Measurements from ENCODE around the gene RNF130.
"Not testable (repeated sequence)": the region's sequence is repeated elsewhere in the genome, so short reads cannot be mapped to it uniquely, and the experiment has no call there.

RNF130 gene

DNA sequence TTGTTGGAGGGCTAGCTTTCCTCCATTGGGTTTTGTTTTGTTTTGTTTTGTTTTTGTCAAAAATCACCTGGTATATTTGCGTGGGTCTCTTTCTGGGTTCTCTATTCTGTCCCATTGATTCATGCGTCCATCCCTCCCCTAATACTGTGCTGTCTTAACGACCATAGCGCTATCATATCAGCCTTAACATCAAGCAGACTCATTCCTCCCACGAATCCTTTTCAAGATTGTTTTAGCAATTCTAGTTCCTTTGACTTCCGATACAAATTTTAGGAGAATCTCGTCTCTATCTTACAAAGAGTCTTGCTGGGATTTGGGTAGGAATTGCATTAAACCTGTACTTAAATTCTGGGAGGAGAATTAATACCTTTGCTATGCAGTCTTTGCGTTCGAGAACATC is 31.1 kb upstream of the RNF130 start:
- DNase-seq (ENCODE audit: low spot score) = no peak

- no peak for DNase-seq (ENCODE audit: low spot score)
These were observed 30.0 kb upstream of the RNF130 start for GRCh38 chr5:180101451-180102105.

DNA sequence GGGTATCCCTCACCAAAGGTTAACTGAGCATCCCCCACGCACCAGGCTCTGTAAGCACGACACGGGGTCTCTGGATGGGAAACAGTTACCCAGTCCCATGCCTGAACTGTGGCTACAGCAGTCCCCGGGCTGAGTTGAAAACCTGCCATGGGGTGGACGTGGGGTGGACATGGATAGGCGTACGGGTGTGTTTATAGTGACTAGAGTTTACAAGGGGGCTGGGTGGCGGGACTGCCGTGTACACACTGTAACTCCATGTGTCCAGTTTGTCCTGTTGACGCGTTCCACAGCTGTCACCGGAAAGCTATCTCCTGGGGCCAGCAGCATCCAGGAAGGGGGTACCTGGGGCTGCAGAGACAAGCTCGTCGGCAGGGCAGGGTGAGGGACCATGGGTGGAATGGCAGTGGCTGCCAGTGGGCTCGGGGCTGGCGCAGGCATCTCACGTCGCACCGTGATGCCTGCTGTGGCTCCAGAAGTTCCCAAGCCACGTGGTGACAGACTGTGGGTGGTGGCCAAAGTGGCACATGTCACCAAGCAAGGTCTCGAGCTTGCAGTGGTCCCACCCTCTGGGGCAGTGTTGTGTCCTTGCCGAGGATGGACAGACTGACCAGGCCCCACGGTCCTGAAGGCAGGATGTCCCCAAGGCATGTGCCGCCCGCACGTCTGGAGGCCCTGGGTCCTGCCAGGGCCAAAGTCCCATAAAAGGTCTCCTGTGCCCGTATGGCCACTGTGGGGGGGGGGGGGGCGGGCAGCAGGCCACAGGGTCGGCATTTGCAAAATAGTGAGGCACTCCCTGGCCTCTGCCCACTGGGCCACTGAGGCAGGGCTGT is 29.3 kb upstream of the RNF130 start:
- no peak for DNase-seq (ENCODE audit: low spot score)

DNA sequence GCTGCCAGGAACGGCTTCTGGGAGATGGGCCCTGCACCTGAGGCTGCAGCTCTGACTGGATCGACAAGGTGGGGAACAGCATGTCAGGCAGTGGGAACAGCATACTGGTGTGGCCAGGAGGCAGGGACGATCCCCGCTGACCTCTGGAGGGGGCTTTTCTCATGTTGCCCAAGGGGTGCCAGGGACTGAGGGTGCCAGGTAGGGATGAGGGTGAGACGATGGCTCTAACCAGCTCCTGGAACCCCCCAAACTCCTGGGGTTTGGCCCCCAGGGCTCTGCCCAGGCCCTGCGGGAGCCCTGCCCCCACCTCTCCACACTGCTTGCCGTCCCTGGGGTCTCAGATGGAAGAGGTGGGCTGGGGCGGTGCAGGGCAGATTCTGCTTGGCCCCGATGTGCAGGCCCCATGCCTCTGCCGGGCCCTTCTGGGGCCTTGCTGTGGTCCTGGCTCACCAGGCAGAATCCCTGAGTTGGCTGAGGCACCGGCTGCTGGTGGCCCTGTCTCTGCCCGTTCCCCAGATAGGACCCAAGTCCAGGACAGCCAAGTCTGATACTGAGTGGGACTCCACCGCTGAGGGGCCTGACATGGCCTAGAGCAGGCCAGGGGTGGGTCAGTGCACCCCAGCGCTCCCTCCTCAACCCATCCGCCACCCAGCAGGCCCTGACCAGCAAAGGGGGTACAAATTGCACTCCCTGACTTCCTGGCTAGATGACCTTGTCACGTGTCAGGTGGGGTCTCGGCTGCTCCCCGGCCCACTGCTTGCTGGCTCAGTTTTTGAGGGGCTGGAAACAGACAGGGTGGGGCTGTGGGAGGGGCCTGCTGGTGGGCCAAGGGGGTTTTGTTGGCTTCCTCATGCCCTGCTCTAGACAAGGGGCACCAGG is 28.4 kb upstream of the RNF130 start:
- DNase-seq (ENCODE audit: low spot score) = no peak

GRCh38 chr5:180098991-180099732 is 27.6 kb upstream of the RNF130 start:
- DNase-seq (ENCODE audit: low spot score) = no peak

- no peak for DNase-seq (ENCODE audit: low spot score)
These were observed 27.0 kb upstream of the RNF130 start for GRCh38 chr5:180098526-180098925.

DNA sequence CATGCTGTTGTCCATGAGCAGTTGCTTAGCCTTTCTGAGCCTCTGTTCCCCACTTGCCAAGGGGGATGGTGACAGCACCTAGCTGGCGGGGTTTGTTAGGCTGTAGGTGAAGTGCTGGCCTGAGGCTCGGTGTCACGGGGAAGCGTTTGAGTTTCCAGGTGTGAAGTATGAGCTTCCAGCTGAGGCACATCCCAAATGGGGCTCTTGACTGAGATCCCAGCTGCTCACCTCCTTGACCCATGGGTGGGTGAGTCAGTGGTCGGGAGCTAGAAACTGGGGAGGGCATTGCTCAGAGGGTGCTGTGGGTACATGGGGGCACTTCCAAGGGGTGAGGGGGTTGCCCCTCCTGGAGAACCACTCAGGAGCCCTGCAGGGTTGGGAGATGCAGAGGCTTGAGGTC is 26.4 kb upstream of the RNF130 start:
- DNase-seq (ENCODE audit: low spot score) = no peak

DNA sequence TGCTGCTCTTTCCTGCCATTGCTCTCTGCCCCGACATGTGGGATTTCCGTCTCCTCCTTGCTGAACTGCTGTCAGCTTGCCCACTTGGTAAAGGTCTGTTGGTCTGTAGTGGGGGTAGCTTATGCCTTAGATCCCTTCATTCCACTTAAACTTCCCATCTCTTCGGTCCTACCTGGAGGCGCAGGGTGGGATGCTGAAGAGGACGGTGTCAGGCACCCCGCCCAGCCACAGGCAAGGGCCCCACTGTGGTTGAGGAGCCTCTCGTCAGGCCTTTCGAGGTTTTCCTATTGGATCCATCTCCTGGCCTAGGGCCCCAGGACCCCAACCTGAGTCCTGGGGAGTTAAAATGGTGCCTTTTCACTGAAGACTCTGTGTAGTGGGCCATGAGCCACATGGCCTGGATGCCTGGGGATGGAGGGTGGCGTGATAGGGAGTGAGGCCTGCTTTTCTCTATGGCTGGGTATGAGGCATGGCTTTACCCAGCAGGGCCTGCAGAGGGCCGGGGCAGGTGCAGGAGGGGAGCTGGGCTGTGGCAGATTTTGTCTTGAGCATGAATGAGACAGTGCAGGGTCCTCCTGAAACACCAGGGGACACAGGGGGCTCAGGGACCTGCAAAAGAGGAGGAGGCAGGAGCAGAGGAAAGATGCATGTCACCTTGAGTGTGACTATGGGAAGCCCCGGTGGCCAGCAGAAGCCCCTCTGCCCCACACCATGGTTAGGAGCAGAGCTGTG is 25.8 kb upstream of the RNF130 start:
- DNase-seq (ENCODE audit: low spot score) = no peak

DNA sequence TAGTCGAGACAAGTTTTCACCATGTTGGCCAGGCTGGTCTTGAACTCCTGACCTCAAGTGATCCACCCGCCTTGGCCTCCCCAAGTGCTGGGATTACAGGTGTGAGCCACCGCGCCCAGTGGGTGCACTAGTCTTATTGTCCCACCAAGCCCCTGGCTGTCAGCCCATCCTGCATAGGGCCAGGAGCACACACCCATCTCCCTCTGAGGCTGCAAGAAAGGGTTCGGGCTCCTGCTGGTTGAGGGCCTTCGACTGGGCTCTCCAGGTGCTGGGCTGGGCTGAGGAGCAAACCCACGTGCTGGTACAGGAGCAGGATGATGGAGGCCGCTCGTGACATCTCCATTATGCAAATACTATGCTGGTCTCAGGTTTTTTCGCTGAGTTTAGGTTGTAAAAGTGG is 25.1 kb upstream of the RNF130 start:
- no peak for DNase-seq (ENCODE audit: low spot score)

DNA sequence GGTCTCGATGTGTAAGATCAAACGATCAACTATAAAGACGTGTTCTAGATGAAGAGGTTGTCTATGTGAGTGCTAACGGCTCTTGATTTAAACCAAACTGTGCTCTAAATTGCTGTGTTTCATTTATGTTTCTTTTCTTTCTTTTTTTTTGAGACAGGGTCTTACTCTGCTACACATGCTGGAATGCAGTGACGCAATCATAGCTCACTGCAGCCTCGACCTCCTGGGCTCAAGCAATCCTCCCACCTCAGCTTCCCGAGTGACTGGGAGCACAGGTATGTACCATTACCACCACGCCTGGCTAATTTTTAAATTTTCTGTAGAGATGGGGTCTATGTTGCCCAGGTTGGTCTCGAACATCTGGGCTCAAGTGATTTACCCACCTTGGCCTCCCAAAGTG is 24.0 kb upstream of the RNF130 start:
- DNase-seq (ENCODE audit: low spot score) = no peak

GRCh38 chr5:180093651-180094382 is 22.3 kb upstream of the RNF130 start:
- no peak for DNase-seq (ENCODE audit: low spot score)

DNA sequence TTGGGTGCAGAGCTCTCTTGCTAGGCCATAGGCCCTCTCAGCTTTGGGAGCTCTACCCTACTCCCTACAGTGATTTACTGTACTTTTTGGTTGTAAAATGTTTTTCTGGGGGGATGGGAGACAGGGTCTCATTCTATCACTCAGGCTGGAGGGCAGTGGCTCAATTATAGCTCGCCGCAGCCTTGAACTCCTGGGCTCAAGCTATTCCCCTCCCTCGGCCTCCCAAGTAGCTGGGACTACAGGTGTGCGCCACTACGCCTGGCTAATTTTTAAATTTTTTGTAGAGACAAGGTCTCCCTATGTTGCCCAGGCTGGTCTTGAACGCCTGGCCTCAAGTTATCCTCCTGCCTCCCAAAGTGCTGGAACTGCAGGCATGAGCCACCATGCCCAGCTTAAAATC is 21.7 kb upstream of the RNF130 start:
- DNase-seq (ENCODE audit: low spot score) = no peak

DNA sequence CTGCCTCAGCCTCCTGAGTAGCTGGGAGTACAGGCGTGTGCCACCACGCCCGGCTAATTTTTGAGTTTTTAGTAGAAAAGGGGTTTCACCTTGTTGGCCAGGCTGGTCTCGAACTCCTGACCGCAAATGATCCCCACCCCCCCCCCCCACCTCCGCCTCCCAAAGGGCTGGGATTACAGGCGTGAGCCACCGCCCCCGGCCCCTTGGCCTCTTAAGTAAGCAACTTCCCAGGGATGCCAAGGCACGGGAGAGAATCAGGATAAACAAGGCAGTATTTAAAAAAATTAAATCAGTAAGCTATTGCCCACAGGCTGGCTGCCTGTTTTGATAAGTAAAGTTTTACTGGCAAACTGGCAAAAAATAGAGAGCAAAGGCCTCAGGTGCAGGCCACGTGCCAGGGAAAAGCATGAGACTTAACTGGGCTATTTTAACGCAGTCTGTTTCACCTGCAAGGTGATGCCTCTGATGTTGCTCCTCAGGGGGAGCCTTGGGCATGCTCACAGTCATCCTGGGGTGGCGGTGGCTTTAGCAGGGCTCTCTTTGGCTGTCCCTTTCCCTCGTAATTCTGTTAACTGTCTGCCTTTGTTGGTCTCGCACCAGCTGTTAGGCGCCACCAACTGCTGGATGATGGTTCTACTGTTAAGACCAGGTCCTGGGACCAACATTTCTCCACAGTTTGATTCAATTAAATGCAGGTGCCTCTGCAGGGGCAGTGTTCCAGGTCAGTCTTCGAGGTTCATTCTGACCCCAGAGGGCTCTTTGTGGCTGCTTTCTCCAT is 19.4 kb upstream of the RNF130 start:
- DNase-seq (ENCODE audit: low spot score) = peak; percentile 29

GRCh38 chr5:180090098-180090768 is 18.7 kb upstream of the RNF130 start:
- DNase-seq (ENCODE audit: low spot score) = peak; percentile 63

DNA sequence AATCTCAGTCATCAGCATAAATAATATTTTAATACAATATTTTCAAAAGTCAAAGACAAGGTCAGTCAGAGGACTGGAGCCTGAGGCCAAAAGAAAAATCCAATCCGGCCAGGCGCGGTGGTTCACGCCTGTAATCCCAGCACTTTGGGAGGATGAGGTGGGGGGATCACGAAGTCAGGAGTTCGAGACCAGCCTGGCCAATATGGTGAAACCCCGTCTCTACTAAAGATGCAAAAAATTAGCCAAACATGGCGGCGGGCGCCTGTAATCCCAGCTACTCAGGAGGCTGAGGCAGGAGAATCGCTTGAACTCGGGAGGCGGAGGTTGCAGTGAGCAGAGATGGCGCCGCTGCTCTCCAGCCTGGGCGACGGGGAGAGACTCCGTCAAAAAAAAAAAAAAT is 18.1 kb upstream of the RNF130 start:
- not testable (repeated sequence) for DNase-seq (ENCODE audit: low spot score)

GRCh38 chr5:180088561-180088960 is 17.0 kb upstream of the RNF130 start:
- no peak for DNase-seq (ENCODE audit: low spot score)

- DNase-seq (ENCODE audit: low spot score) = no peak
These were observed 15.3 kb upstream of the RNF130 start for GRCh38 chr5:180086816-180087399.

DNA sequence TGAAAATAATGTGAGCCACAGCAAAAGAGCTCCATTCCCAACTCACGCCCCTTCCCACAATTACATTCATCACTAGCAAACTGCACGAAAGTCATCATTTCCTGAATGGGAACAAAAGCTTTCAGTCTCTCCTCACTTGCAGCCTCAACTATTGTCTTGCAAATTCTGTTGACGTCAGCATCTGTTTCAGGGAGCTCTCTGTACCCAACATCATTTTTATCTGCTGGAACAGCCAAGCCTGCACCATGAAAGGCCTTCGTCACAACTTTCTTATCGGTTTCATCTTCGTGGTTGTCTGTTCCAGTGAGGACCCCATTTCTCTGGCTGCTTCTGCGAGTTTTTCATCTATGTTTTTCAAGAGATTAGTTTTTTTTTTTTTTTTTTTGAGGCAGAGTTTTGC is 14.3 kb upstream of the RNF130 start:
- DNase-seq (ENCODE audit: low spot score) = peak; percentile 30

Data from kidney capillary endothelial cell (primary cell).